KG1 (cell line): ENCODE measurements around the gene FGF13.

Source experiments
- DNase-seq: peaks from one replicate; lab custom pipeline; 2025; lab: John Stamatoyannopoulos, UW

FGF13 gene

DNA sequence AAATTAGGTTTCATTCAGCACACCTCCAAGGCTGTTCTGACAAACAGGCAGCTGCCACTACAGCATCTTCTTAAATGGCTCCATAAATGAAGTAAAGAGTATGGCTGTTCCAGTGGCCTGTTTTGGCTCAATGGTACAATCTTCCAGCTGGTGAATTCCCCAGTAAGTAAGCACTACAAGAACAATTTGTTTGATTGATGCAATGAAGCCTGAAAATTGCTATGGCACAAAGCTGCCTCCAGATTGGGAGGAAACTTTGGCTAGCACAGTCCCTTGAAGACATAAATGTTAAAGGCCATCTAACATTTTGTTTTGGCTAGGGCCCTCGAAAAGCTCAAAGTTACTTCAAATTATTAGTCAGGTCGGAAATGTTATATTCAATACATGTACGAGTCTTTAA, 47.5 kb downstream of the FGF13 start:
- DNase-seq: no peak

DNA sequence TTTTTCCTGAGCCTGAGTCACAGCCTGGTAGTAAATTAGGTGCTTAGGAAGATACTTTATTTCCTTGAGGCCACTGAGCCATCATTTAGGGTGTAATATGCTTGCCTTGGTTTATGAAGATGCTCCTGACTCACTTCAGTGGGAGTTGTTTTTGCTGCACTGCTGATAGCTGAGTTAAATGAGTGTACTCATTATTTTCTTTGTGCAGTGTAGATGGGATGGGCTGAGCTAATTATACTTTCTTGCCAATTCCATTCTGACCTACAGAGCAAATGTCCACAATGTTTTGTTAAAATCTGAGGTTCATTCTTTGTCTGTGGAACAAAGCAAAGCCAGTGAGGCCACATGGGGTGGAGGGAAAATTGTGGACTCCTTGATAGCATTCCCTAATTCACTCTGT, 60.0 kb downstream of the FGF13 start:
- no peak for DNase-seq

DNA sequence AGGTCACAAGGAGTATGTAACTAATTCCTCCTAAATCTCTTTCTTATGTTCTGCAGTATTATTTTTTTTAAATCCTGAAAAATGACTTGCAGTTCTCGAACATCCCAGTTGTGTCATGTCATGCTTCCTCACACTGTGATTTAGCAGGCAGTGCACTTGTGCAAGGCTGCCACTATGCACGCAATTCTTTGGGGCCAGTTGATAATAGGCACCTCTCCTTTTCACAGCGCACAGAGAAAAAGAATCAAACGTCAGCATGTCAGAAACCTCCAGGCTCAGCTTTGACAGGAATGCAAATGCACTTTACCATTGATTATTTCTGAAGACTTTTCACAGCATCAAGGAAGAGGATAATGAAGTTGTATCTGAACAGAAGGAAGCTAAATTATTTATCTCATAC, 62.9 kb downstream of the FGF13 start:
- DNase-seq: no peak

DNA sequence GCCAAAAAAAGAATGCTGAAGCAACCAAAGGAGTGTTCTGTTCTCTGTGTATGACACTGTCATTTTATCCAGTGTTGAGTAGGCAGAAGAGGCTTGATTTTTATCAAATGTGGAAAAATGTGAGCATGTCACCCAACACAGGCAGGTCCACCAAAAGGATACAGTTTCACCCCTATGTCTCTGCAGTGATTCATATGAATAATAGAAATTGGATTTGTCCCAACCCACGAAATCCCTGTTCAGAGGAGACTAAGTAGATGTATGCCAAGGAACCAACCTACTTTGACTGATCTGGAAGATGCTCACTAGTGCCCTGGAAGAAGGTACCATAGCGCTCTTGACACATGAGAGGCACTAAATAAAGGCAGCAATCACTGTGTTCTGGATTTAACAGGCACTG, 72.5 kb downstream of the FGF13 start:
- no peak for DNase-seq
